Hypothalamus (tissue), 51 donors: Measurements from ENCODE around the gene PTPRU.
"Not testable (repeated sequence)": the region's sequence is repeated elsewhere in the genome, so short reads cannot be mapped to it uniquely, and the experiment has no call there.

ENCODE experiments used
- DNase-seq, 51 donors: peaks; one replicate each; lab custom pipeline; 2025; lab: John Stamatoyannopoulos, UW

The PTPRU gene

DNA sequence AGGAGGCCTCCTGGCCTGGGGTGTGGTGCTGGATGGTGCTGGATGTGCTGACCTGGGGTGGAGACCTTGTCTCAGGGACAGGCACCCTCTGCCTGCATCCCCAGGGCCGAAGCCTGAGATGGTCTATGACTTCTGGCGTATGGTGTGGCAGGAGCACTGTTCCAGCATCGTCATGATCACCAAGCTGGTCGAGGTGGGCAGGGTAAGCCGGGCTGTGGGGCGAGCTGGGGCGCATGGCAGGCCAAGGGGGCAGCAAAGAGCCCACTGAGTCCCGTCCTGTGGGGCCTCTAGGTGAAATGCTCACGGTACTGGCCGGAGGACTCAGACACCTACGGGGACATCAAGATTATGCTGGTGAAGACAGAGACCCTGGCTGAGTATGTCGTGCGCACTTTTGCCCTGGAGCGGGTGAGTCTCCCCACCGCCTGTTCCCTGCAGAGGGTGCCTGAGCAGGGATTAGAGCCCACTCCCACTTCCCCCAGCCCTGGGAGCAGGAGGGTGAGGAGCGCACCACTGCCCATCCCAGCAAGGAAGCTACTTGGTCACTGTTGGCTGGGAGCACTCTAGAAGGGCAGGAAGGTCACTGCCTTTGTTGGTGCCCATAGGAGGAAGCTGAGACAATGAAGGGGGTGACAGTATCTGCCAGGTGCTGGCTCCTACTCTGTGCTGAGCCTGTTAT is 75.2 kb downstream of the PTPRU start:
- no peak for DNase-seq

DNA sequence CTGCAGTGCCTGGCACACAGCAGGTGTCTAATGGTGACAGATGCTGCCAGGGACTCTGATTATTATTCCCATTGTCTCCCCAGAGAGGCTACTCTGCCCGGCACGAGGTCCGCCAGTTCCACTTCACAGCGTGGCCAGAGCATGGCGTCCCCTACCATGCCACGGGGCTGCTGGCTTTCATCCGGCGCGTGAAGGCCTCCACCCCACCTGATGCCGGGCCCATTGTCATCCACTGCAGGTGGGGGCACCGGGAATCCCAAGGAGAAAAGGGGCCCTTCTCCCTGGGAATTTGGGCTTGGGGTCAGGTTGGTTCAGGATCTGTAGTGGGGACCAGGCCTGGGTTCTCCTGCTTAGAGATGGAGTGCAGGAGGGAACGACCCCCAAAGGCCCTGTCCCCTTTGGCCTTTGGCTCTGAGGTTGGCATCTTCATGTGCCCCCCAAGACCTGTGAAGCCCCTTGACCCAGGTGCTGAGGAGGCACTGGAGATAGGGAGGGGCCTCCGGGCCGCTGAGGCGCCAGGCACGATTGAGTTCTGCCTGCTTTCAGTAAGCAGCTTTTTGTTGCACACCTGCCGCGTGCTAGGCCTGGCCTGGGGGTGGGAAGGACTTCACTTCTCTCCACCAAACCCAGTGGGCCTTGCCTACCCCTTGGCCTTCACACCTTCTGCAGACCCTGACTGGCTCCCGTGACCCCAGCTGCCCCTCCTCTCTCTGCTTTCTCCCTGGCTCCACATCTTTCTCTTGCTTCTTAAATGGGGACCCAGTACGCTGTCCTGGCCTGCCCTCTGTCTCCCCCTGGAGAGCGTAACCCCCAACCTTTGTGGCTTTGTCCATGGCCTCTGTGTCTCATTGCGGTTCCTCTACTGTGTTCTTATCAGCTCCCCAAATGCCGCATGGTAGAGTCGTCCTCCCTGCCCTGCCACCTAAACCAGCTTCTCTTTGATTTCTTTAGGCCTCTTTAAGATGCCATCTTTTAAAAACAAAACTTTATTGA is 76.4 kb downstream of the PTPRU start:
- no peak for DNase-seq

DNA sequence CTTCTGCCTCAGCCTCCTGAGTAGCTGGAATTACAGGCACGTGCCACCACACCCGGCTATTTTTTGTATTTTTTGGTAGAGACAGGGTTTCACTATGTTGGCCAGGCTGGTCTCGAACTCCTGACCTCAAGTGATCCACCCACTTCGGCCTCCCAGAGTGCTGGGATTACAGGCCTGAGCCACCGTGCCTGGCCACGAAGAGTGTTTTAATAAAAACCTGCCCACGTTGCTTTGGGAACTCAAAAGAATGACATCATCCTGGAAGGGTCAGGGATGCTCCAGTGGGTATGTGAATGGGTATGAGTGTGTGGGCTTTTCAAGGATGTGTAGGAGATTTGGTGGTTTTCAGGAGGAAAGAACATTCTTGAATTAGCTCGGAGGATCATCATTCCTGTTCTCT is 78.4 kb downstream of the PTPRU start:
- DNase-seq, result not testable (repeated sequence)

DNA sequence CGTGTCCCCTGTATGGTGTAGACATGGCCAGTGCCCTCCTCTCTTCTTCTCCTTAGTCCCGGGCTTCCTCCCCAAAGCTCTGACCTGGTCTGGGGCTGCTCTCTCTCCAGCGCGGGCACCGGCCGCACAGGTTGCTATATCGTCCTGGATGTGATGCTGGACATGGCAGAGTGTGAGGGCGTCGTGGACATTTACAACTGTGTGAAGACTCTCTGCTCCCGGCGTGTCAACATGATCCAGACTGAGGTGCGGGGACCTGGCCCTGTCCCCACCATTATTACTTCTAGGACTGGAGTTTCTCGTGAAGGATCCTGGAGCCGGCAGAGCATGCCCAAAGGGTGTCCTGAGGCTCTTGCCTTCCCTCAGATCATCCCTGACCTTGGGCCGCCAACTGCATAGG is 78.9 kb downstream of the PTPRU start:
- no peak for DNase-seq

DNA sequence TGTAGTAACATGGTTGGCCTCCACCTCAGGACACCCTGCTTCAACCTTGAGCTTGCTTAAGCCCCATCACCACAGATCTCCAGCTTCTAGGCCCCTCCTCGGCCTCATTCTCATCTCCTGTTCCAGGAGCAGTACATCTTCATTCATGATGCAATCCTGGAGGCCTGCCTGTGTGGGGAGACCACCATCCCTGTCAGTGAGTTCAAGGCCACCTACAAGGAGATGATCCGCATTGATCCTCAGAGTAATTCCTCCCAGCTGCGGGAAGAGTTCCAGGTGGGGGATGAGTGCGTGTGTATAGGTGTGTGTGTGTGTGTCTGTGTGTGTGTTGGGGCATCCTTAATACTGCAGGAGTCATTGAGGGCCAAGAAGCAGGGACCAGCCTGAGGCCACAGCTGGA is 79.6 kb downstream of the PTPRU start:
- DNase-seq, result no peak

DNA sequence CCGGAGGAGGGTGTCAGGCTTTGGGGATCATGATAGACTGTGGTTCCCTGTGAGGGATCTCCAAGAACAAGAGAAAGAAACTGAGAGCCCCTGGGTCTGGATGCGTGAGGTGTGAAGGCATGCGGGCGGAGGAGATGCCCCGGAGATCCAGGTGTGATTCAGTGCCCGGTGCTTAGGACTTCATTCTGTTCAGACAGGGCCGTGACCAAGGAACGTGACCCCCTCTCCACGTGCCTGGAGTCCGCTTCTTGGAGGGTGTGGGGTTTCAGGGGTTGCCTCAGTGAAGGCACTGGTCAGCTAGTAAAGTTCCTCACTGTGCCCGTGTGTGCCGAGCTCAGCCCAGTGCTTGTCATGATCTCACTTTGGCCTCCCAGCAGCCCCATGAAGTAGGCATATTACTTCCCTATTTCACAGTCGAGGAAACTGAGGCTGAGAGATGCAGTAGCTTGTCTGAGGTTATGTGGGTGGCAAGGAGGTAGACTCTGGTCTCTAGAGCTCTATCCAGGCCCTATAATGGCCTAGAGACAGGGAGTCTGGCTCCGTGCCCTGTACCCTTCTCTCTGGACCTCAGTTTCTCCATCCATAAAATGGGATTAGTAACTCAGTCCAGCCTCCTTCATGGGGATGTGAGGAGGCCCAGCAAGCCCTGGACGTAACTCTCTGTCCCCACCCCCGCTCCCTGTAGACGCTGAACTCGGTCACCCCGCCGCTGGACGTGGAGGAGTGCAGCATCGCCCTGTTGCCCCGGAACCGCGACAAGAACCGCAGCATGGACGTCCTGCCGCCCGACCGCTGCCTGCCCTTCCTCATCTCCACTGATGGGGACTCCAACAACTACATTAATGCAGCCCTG is 81.0 kb downstream of the PTPRU start:
- no peak for DNase-seq

DNA sequence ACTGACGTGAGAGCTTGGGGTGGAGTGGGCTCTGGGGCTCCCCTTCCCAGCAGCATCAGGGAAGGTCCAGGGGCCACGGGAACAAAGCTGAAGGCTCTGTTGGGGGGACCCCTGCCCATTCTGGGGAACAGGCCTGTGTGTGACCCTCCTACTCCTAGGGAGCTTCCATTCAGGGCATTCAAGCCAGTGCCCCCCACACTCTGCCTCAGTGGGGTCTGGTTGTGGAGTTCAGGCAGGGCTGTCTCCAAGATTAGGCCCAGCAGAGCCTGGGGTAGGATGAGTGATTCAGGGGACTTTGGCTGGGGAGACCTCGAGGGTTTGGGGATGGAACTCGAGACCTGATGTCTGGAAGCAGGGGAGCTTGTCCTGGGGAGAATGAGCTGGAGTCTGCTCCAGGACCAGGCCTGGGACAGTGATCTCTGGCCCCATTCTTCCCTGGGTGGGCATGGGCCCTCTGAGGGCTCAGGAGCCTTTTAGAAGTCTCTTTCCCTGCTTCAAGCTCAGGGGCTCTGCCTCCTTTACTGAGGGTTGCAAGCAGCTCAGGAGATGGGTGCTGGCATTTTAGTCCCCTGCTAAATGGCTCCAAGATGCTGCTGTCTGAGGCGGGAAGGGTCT is 81.7 kb downstream of the PTPRU start:
- no peak for DNase-seq

DNA sequence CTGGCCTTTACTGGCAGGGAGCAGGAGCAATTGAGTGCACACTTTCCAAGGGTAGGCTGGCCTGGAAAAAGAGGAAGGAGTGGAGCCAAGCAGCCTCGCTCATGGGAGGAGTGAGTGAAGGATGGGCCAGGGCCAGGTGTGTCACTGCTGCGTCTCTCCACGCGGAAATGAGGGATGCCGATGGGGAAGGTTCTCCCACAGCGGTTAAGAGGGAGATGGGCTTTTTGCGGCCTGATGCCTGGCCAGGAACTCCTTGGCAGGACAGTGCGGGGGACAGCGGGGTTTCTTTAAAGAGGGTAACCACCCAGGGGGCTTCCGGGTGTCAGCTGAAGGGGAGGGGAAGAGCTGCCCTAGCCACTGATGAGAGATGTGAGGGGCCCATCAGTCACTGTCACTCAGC is 82.4 kb downstream of the PTPRU start:
- DNase-seq, result no peak

DNA sequence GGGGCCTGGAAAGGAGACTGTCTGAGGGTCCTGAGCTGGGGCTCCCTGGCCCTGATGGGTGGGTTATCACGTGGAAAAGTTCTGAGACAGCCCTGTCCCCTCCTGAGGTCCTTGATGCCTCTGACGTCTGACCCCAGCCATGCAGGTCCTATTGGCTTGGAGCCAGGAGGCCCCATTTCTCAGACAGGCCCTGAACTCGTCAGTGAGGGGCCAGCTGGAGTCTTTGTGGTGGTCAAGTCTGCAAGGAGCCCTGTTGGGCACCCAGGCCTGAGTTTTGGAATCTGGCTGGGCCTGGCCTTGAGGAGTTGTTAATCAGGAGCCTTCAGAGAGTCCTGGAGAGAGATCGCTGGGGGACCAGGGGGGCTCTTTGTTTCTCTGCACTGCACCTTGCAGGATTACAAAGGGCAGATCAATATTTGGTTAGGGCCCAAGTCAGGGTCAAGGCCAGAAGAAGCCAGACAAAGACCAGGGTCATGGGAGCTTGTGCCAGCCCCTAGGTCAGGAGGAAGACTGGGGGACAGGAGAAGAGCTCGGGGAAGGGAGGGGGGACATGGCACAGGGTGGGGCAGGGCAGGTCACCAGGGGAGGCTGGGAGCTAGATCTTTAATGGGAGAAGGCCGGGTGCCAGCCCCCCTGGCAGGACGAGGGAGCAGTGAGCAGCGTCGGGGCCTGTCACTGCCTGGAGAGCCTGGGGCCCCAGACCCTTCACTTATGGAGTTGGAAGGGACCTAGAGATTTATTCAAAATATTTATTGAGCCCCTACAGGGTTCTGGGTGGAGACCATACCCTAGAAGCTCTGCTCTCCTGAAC is 83.2 kb downstream of the PTPRU start:
- DNase-seq, result no peak

DNA sequence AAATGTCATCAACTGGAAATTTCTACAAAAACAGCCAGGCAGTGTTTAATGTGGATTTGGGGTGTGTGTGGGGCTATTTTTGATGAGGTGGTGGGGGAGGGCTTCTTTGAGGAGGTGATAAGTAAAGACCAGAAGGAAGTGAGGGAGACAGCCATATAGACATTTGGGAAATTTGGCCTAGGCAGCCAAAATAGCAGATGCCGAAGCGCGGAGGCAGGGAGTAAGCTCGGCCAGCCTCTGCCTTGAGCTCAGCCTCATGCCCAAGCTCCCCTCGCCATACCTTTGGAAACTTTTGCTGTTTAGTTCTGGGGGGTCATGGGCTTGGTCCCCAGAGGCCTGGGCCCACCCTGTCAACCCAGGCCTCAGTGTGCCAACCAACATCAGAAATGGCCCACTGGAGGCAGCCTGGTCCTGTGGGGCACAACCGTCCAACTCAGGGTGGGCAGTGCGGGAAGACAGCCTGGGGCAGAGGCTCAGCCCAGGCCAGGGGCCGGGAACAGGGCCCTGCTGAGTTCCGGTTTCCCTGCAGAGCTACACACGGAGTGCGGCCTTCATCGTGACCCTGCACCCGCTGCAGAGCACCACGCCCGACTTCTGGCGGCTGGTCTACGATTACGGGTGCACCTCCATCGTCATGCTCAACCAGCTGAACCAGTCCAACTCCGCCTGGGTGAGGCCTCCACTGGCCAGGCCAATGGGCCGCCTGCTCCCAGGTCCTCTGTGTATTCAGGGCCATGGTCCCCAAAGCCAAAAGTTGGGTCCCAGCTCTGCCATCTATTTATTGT is 84.0 kb downstream of the PTPRU start:
- no peak for DNase-seq

DNA sequence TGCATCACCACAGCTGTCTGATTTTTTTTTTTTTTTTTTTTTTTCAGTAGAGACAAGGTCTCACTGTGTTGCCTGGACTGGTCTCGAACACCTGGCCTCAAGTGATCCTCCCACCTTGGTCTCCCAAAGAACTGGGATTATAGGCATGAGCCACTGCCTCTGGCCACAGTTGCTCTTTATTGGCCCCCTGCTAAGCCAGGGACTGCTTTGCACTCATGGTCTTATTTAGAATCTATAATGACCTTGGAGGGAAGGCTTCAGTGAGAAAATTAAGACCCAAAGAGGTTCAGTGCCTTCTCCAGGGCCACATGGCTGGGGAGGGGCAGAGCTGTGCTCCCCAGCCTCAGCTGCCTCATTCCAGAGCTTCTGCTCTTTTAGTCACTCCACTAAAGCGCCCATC is 84.9 kb downstream of the PTPRU start:
- no peak for DNase-seq

DNA sequence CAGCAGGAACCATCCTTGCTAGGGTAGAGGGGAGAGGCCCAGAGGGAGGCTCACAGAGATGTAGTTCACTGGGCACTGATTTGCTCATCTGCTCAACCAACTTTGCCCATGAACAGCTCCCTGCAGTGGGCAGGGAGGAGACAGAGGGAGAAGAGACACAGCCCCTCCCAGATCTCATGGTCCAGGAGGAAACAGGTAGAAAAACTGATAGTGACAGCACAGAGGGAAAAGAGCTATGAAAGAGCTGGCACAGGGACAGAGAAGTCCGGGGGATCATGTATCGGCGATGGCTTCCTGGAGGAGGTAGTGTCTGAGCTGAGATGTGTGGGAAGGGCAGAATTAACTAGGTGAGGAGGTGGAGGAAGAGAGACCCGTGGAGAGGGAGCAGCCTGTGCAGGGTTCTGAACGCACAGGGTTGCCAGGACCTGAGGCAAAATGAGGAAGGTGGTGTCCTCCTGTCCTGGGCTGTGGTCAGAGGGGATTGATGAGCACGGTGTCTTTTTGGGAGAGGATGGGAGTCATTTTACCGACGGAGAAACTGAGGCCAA is 85.9 kb downstream of the PTPRU start:
- no peak for DNase-seq

DNA sequence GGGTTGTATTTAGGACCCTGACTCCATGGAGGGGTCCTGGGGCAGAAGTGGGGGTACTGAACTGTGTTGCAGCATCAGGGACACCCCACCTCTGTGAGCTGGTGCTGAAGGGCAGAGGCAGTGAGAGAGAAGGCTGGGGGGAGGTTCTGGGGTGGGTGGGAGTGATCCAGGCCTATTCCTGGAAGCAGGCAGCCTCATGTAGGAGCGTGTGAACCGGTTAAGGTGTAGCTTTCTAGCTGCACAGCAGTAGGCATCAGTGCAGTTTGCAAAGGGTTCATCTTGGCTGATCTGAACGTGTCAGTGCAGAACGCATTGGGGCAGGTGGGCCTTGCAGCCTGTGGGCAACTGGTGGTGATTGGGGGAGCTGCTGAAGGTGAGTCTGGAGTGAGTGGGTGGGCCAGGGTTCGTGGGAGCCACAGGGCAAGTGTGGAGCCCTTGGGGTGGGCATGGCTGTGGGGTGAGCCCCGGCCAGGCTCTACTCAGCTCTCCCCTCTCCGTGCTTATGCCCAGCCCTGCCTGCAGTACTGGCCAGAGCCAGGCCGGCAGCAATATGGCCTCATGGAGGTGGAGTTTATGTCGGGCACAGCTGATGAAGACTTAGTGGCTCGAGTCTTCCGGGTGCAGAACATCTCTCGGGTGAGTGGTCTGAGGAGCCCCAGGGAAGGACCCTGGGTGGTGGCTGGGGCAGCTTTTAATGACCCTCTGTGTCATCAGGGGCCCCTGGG is 86.7 kb downstream of the PTPRU start:
- no peak for DNase-seq

DNA sequence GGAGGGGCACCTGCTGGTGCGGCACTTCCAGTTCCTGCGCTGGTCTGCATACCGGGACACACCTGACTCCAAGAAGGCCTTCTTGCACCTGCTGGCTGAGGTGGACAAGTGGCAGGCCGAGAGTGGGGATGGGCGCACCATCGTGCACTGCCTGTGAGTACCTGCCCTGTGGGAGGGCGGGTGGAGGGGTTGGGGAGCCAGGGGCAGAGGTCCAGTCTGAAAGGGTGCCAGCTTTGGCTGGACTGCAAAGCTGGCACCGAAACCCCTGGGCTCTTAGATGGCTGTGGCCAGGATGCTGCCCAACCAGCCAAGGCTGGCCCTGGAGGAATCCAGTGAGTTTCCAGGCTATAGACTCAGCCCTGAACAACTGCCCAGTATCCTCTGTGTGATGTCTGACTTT is 87.3 kb downstream of the PTPRU start:
- DNase-seq, result peak in 17 of 51 donors; percentile 1 to 63 (median 21)

DNA sequence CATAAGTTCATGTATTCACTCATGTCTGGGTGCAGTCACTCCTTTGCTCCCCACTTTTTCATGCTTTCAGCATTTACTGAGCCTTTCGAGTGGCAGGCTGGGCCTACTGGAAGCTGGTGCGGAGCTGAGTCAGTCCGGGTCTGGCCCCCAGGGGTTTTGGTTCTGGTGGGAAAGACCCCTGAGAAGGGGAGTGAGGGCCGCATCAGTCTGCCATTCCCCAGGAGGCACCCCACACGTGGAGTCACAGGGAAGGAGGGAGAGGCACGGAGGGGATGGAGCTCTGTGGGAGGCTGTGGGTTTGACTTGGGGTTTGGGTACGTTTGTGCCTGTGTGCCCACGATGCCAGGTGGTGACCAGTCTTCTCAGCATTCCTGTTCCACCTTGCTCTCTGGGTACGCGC is 87.9 kb downstream of the PTPRU start:
- DNase-seq, result no peak

DNA sequence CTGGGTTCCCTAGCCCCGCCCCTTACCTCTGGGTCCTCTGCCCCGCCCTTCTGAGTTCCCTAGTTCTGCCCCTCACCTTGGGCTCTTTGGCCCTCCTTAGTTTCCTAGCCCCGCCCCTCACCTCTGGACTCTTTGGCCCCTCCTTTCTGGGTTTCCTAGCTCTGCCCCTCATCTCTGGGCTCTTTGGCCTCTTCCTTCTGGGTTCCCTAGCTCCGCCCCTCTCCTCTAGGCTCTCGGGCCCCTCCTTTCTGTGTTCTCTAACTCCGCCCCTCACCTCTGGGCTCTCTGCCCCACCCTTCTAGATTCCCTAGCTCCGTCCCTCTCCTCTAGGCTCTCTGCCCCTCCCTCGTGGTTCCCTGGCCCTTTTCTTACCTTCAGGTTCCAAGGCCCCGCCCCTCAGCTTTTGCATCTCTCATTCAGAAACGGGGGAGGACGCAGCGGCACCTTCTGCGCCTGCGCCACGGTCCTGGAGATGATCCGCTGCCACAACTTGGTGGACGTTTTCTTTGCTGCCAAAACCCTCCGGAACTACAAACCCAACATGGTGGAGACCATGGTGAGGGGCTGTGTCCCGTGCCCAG is 88.5 kb downstream of the PTPRU start:
- no peak for DNase-seq

DNA sequence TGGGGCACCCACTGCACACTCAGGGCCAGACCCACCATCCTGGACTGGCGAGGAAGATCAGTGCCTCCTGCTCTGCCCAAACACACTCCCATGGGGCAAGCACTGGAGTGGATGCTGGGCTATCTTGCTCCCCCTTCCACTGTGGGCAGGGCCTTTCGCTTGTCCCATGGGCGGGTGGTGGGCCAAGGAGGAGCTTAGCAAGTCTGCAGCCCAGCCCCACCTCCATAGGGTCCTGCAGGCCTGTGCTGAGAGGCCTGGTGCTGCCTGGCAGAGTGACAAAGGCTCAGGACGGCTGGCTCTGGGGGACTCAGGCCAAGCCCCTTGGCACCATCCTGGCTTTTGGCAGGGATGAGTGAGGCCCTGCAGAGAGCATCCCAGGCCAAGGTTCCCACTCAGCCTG is 89.4 kb downstream of the PTPRU start:
- DNase-seq, result no peak

DNA sequence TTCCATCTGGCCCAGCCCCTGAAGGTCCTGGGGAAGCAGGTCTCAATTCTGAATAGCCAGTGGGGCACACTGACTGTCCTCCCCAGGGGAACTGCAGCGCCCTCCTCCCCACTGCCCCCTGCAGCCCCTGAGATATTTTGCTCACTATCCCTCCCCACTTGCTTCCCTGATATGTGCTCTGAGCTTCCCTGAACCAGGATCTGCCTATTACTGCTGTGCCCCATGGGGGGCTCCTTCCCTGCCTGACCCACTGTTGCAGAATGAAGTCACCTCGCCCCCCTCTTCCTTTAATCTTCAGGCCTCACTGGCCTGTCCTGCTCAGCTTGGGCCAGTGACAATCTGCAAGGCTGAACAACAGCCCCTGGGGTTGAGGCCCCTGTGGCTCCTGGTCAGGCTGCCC is 89.8 kb downstream of the PTPRU start:
- DNase-seq, result no peak
